OCI-LY7 (cell line): ENCODE measurements around the gene OR5J2.

Experiments used
- EZH2phosphoT487 ChIP-seq: fragments of 200-600 bp; sonication (generic); IDR thresholded peaks from 2 replicates; pipeline ENCODE4 v1.6.1; 2018; ENCODE audit warnings: low read depth, borderline replicate concordance, mild to moderate bottlenecking, mixed run types, antibody characterized with exemption, low read length, moderate library complexity, mixed read lengths
- TF ChIP-seq, protein P1 (sequence below): fragments of 200-600 bp; sonication (generic); conservative IDR thresholded peaks from 2 replicates; pipeline ENCODE4 v1.5.1; 2014; ENCODE audit warnings: mild to moderate bottlenecking, antibody characterized with exemption, low read length, moderate library complexity, mixed read lengths

DNA sequence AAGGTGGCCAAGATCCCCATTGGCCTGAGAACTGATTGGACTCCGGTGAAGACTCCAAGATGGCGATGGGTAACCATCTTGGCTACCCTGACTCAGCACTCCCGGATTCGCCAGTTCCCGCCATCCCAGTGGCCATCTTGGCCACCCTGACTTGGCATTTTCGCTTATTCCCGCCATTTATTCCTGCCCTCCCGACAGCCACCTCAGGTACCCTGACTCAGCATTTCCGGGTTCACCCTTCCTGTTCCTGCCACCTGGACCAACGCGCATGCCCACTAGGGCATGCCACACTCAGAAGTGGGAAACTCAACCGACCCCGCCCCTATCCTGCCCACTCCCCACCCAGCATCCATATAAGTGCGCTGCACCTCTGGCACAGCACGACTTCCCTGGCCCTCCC is 24.1 kb upstream of the OR5J2 start:
- TF ChIP-seq, protein P1, sequence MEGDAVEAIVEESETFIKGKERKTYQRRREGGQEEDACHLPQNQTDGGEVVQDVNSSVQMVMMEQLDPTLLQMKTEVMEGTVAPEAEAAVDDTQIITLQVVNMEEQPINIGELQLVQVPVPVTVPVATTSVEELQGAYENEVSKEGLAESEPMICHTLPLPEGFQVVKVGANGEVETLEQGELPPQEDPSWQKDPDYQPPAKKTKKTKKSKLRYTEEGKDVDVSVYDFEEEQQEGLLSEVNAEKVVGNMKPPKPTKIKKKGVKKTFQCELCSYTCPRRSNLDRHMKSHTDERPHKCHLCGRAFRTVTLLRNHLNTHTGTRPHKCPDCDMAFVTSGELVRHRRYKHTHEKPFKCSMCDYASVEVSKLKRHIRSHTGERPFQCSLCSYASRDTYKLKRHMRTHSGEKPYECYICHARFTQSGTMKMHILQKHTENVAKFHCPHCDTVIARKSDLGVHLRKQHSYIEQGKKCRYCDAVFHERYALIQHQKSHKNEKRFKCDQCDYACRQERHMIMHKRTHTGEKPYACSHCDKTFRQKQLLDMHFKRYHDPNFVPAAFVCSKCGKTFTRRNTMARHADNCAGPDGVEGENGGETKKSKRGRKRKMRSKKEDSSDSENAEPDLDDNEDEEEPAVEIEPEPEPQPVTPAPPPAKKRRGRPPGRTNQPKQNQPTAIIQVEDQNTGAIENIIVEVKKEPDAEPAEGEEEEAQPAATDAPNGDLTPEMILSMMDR, result no peak
- TF ChIP-seq EZH2phosphoT487, result no peak
